LHCN-M2 (cell line): ENCODE measurements around the gene RPS2. TPM values are rescaled to one million over a fixed set of nuclear protein-coding genes. Genes with fewer than 3 reads are reported as not detected.
"Not testable (repeated sequence)": the region's sequence is repeated elsewhere in the genome, so short reads cannot be mapped to it uniquely, and the experiment has no call there.

Experiments
- DNase-seq: peaks from one replicate; pipeline ENCODE4 v3.0.0-alpha.2; 2012; ENCODE audit warnings: low read depth
- total RNA-seq: library from RNA; depleted of rRNA; stranded (reverse); fragments of >200 nt; gene quantifications from 2 replicates; pipeline ENCODE4 v1.2.3, GENCODE V29; 2014; rRNA removed

RPS2 gene
- total RNA-seq, 1 experiment from 2014 or later = 2,551 TPM

DNA sequence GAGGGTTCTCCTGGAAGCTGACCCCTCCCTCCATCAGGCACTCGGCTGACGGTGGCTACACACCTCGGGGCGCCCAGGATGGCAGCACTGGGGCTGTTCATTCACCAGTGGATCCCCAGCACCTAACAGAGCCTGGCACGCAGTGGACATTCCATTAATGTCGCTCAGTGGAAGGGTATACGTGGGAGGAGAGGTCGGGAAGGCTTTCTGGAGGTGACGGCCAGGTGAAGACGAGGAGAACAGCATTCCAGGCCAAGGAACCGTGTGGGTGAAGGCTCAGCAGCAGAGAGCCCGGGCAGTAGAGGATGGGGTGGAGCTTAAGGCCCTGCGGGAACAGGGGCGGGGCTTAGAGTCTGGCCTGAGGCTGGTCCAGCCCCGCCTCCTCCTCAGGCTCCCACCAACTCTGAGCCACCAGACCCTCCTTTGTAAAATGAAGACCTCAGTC lies 43.9 kb downstream of the RPS2 start:
- DNase-seq = no peak

GRCh38 chr16:1920122-1920521 lies 44.5 kb downstream of the RPS2 start:
- not testable (repeated sequence) for DNase-seq

DNA sequence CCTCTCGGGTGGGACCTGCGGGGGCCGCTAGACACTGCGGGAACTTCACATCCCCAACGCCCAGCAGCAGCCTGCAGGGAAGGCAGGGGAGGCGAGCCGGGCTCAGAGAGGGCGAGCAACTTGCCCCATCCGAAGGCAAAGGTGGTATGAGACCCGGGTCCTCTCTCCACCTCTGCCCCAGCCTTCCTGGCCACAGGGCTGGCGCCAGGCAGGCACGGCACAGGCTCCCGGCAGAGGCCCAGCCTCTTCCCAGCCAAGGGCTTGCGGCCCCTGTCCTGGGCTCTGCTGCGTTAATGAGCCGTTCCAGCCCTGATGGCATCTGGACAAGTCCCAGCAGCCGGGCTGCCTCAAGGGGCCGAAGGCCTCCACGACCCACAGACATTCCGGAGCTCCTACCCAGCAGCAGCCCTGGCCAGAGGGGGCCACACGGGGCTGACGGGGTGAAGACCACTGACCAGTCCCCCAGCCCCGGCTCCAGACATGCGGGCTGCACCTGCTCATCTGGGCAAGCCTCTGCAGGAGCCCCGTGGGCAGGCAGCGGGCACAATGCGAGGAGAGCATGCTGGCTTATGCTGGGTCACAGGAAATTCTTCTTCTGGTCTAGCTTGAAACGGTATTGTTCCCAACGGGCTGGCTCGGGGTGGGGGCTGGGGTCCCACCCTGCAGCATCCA lies 45.2 kb downstream of the RPS2 start:
- no peak for DNase-seq

DNA sequence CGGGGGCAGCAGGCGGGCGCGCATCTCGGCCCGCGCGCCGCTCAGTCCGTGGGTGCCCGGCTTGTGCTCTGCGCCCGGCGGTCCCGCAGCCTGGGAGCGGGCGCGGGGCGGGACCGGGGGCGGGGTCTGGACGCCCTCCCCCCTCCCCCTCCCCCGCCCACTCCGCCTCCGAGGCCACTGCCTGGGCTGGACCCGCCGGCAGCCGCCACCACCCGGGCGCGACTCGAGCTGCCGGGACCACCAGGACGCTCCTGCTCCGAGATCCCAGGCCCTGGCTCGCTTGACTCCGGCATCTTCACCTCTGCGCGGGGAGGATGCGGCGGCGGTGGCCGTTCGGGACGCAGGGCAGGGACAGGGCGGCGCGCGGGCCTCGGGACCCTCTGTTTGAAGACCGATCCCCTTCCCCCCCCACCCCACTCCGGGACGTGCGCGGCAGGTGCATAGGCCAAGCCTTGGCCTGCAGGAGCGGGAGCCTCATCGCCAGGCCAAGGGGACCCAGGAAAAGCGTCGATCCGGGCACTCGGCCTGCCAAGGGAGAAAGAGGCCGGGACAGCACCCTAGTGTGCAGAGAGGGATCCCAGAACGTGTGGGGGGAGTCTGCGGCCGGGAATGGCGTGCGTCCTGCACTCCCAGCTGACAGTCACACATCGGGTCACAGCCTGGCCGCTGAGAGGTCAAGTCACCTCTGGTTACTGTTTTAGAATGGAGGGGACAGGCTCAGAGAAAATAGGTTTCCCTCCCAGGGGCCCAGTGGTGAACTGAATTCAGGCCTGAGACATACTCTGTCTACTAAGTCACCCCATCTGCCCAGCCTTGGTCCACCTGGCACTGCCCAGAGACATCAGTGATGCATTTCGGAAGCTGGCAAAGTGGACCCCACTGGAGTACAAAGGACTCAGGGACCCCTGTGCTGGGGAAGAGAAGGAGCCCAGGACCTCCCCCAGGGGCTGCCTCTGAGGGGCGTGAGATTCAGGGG lies 46.0 kb downstream of the RPS2 start, which contains the start of gene HS3ST6:
Gene HS3ST6, minus strand, starts transcription at position 65 of the 976 bp plus-strand sequence. CDS start 92 bp downstream, outside the sequence.
- no peak for DNase-seq

GRCh38 chr16:1917665-1918350 lies 46.8 kb downstream of the RPS2 start:
- no peak for DNase-seq

DNA sequence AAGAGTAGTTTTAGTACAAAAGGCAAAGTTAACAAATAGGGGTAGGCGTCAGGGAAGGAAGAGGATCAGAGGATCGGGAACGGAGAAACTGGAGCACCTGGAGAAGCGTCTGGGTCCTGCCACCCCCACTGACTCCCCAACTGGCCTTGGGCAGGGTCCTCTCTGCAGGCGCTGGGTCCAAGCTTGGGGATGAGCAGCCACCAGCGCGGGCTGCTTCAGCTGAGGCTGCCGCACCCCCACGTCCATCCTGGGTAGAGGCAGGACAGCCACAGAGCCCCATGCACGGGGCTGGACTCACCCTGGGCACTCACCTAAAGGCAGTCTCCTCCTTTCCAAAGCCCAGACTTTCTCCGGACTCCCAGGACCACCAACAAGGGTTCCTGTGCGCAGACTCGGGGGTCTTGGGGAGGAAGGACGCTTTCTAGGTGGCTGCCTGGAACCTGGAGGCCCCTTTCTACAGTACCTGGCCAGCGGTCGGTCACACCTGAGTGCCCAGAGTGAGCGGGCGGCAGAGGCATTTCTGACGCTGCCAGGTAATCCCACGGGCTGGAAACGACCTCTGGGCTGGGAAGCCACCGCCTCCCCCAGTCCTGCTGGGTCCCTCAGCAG lies 47.5 kb downstream of the RPS2 start:
- DNase-seq = no peak

DNA sequence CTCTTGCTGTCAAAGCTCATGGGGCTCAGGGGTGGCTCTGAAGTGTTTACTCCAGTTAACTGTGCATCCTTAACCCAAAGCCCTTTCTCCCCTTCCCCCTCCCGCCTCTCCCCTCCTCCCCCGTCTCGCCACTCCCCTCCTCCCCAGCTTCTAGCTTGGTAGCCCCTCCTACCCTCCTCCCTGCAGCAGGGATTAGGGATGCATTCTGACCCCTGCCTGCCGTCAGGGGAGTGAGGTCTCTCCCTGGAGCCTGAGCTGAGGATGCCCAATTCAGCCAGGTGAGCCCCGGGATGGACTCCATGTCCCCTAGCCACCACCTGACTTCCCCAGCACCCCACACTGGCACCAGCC lies 48.0 kb downstream of the RPS2 start:
- DNase-seq = no peak

DNA sequence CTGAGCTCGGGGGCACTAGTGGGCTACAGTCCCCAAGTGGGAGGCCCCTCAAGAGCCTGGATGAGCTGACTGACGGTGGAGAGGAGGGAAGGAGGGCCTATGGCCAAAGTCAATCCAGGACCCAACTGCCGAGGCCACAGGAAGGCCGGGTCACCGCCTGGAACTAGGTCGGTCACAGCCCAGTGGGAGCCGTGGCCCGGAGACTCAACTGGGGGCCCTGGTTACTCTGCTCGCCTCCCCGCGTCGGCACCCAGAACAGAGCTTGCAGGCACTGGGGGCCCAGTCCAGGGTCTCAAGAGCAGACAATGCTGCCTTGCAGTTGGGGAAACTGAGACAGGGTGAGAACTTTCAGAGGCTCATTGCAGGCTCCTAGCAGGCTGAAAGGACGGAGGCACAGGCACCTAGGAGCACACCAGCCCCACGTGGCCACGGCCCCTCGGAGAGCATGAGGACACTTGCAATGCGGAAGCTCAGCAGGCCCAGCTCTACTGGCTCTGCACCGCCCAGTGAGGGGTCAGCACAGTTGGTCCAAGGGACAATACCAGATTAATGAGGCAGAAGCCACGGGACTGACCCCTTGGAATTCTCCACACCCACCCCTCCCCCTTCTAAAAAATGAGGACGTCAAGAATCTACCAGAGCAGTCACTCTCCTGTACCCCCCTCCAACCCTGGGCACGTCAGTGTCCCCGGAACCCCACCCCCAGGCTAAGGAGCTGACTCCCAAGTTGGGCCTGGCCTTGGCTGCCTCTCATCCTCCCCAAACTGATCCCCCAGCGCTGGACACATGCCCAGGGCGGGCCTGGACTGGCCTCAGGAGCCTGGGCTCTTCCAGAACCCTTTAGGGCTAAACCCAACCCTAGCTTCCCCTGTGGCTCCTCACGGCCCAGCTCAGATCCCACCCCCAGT lies 48.6 kb downstream of the RPS2 start:
- no peak for DNase-seq

DNA sequence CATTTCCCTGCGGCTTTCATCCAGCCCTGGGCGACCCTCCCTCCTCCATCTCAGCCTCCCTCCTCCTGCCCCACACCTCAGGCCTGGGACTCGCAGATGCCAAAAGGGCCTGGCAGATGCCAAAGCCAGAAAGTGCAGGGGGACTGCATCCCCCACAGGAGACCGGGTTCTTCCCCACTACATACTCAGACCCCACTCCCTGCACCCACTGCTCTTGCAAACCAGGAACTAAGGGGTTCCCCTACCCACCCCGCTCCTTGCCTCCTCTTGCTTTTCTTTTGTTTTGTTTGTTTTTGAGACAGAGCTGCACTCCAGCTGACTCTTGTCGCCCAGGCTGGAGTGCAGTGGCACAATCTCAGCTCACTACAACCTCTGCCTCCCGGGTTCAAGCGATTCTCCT lies 49.6 kb downstream of the RPS2 start:
- no peak for DNase-seq

GRCh38 chr16:1914084-1914608 lies 50.5 kb downstream of the RPS2 start:
- no peak for DNase-seq

- DNase-seq = no peak
These were observed 51.1 kb downstream of the RPS2 start for GRCh38 chr16:1913327-1914083.

- DNase-seq = no peak
These were observed 52.4 kb downstream of the RPS2 start for GRCh38 chr16:1912215-1912543.

Other genes with a start within 250 kb of the RPS2 start
- 50.9 and 53.5 TPM in 2 replicates for gene NME3, start 193.3 kb downstream of the RPS2 start, total RNA-seq
- gene EME2, start 192.0 kb downstream of the RPS2 start, total RNA-seq = 13.7 and 17.4 TPM in 2 replicates
- 132 and 155 TPM in 2 replicates for gene MRPS34, start 191.7 kb downstream of the RPS2 start, total RNA-seq
- 24.2 and 27.2 TPM in 2 replicates for gene SPSB3, start 182.3 kb downstream of the RPS2 start, total RNA-seq
- gene NUBP2, start 181.9 kb downstream of the RPS2 start, total RNA-seq = 145 and 213 TPM in 2 replicates
- not detected in 2 replicates for gene IGFALS, start 171.1 kb downstream of the RPS2 start, total RNA-seq
- 35.4 and 45.2 TPM in 2 replicates for gene HAGH, start 138.0 kb downstream of the RPS2 start, total RNA-seq
- 58.8 and 64.9 TPM in 2 replicates for gene FAHD1, start 137.6 kb downstream of the RPS2 start, total RNA-seq
- not detected in 2 replicates for gene MEIOB, start 92.7 kb downstream of the RPS2 start, total RNA-seq
- not detected in 2 replicates for gene HS3ST6, start 46.4 kb downstream of the RPS2 start, total RNA-seq
- 14.2 and 14.4 TPM in 2 replicates for gene MSRB1, start 21.6 kb downstream of the RPS2 start, total RNA-seq
- not detected in 2 replicates for gene RPL3L, start 10.1 kb downstream of the RPS2 start, total RNA-seq
- gene NDUFB10, start 5.3 kb downstream of the RPS2 start, total RNA-seq = 244 and 288 TPM in 2 replicates
- gene RNF151, start 2.0 kb upstream of the RPS2 start, total RNA-seq = not detected in 2 replicates
- 52.1 and 85.4 TPM in 2 replicates for gene TBL3, start 7.2 kb upstream of the RPS2 start, total RNA-seq
- gene NOXO1, start 16.6 kb upstream of the RPS2 start, total RNA-seq = 0.23 and 1.3 TPM in 2 replicates
- 26.0 and 30.5 TPM in 2 replicates for gene GFER, start 19.4 kb upstream of the RPS2 start, total RNA-seq
- 1.1 and 1.6 TPM in 2 replicates for gene SYNGR3, start 25.1 kb upstream of the RPS2 start, total RNA-seq
- gene ZNF598, start 45.0 kb upstream of the RPS2 start, total RNA-seq = 37.2 and 47.5 TPM in 2 replicates
- 1.3 TPM in 2 replicates for gene NPW, start 55.0 kb upstream of the RPS2 start, total RNA-seq
- gene NHERF2, start 62.1 kb upstream of the RPS2 start, total RNA-seq = 5.5 and 7.3 TPM in 2 replicates
- 25.5 and 29.0 TPM in 2 replicates for gene NTHL1, start 83.0 kb upstream of the RPS2 start, total RNA-seq
- 49.8 and 52.2 TPM in 2 replicates for gene TSC2, start 83.2 kb upstream of the RPS2 start, total RNA-seq
- 83.5 and 99.2 TPM in 2 replicates for gene PKD1, start 171.1 kb upstream of the RPS2 start, total RNA-seq
- gene RAB26, start 183.8 kb upstream of the RPS2 start, total RNA-seq = 1.6 and 2.0 TPM in 2 replicates
- gene TRAF7, start 191.0 kb upstream of the RPS2 start, total RNA-seq = 125 and 134 TPM in 2 replicates
- gene CASKIN1, start 231.8 kb upstream of the RPS2 start, total RNA-seq = 0.06 and 0.29 TPM in 2 replicates
- gene MLST8, start 240.6 kb upstream of the RPS2 start, total RNA-seq = 27.3 and 38.1 TPM in 2 replicates
- gene BRICD5, start 246.0 kb upstream of the RPS2 start, total RNA-seq = 4.4 and 6.2 TPM in 2 replicates